GM13977 (cell line): Measurements from ENCODE around the gene MATN3.

ENCODE experiments used
- DNase-seq: peaks from one replicate; pipeline ENCODE4 v3.0.0; 2012; ENCODE audit warnings: low spot score
- CTCF ChIP-seq: IDR thresholded peaks from 2 replicates; pipeline ENCODE4 v1.5.1; 2012; ENCODE audit warnings: mild to moderate bottlenecking, control low read depth; ENCODE audit not compliant: insufficient read depth; ENCODE audit errors: extremely low read depth, missing control alignments
- in situ Hi-C: fragments of 300-500 bp; cut with MboI; formaldehyde crosslinking; loops from one replicate; pipeline ENCODE4 v1.12.0; 2022; ENCODE audit warnings: low sequenced_read_pairs, low pct_unique_long_range_greater_than_20kb, mixed read lengths, inconsistent platforms; ENCODE audit not compliant: unreplicated experiment

Gene MATN3

GRCh38 chr2:19979932-19980331 is 32.5 kb downstream of the MATN3 start:
- TF ChIP-seq CTCF: no peak
- in situ Hi-C loops: no loop called here

GRCh38 chr2:19973466-19973865 is 39.0 kb downstream of the MATN3 start:
- in situ Hi-C loops: no loop called here
- TF ChIP-seq CTCF: no peak
- no peak for DNase-seq

More at GRCh38 chr2:19979932-19980331, 32.5 kb downstream of the MATN3 start:
- no peak for DNase-seq

GRCh38 chr2:19971691-19972090 is 40.8 kb downstream of the MATN3 start:
- DNase-seq: no peak
- TF ChIP-seq CTCF: no peak
- in situ Hi-C loops: no loop called here

- in situ Hi-C loops: no loop called here
- no peak for DNase-seq
- no peak for TF ChIP-seq CTCF
These were observed 49.1 kb downstream of the MATN3 start for GRCh38 chr2:19963386-19963785.

GRCh38 chr2:19955544-19956422 is 56.7 kb downstream of the MATN3 start:
- peak; percentile 64 for DNase-seq
- in situ Hi-C loops: no loop called here
- peak; percentile 76 for TF ChIP-seq CTCF

- TF ChIP-seq CTCF: no peak
- no peak for DNase-seq
- in situ Hi-C loops: no loop called here
These were observed 63.4 kb downstream of the MATN3 start for GRCh38 chr2:19949071-19949470.
